Measurements from ENCODE around the gene ACSL1.

The ACSL1 gene

DNA sequence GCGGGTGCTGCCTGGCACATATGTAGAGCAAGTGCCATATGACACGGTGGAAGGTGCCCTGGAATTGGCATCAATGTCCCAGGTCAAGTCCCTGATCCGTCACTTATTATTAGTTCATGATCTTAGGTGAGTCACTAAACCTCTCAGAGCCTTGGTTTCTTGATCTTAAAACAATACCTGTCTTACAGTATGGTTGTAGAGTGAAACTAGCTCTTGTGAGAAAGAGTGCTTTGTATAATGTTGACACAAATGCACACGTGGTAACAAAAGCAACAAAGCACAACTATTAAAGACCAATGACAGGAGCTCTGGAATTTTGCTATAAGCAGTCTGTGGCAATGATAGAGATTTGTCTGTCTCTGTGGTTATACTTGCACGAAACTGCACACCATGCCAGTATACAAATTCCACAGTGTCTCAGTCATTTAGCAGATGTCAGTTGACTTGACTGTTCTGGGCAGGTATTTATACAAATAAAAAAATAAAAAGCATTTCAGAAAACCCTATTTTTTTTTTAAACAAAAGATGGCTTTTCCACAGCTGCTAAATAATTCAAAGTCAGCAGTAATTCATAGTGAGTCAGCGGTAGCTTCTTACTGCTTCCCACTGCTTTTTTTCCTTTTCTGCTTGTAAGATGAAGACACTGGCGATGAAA, 19.7 kb upstream of the ACSL1 start:
- no peak for TF ChIP-seq SIN3A (IDR thresholded peaks at IDR 0.05; ENCODE audit: borderline replicate concordance, insufficient read depth, low read length)
- TF ChIP-seq FOXP2 (optimal IDR thresholded peaks at IDR 0.05; ENCODE audit: borderline replicate concordance, extremely low read depth, extremely low read length, insufficient read depth), result no peak
- no peak for TF ChIP-seq POLR2AphosphoS5 (IDR thresholded peaks at IDR 0.05; ENCODE audit: low read depth, low read length)
- no peak for TF ChIP-seq TAF1 (IDR thresholded peaks at IDR 0.05; ENCODE audit: borderline replicate concordance, insufficient read depth, low read length)
- TF ChIP-seq, protein P1, sequence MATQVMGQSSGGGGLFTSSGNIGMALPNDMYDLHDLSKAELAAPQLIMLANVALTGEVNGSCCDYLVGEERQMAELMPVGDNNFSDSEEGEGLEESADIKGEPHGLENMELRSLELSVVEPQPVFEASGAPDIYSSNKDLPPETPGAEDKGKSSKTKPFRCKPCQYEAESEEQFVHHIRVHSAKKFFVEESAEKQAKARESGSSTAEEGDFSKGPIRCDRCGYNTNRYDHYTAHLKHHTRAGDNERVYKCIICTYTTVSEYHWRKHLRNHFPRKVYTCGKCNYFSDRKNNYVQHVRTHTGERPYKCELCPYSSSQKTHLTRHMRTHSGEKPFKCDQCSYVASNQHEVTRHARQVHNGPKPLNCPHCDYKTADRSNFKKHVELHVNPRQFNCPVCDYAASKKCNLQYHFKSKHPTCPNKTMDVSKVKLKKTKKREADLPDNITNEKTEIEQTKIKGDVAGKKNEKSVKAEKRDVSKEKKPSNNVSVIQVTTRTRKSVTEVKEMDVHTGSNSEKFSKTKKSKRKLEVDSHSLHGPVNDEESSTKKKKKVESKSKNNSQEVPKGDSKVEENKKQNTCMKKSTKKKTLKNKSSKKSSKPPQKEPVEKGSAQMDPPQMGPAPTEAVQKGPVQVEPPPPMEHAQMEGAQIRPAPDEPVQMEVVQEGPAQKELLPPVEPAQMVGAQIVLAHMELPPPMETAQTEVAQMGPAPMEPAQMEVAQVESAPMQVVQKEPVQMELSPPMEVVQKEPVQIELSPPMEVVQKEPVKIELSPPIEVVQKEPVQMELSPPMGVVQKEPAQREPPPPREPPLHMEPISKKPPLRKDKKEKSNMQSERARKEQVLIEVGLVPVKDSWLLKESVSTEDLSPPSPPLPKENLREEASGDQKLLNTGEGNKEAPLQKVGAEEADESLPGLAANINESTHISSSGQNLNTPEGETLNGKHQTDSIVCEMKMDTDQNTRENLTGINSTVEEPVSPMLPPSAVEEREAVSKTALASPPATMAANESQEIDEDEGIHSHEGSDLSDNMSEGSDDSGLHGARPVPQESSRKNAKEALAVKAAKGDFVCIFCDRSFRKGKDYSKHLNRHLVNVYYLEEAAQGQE (IDR thresholded peaks at IDR 0.05; ENCODE audit: insufficient read depth in 1 of 2, low read depth in 2 of 2, low read length in 2 of 2), result no peak

DNA sequence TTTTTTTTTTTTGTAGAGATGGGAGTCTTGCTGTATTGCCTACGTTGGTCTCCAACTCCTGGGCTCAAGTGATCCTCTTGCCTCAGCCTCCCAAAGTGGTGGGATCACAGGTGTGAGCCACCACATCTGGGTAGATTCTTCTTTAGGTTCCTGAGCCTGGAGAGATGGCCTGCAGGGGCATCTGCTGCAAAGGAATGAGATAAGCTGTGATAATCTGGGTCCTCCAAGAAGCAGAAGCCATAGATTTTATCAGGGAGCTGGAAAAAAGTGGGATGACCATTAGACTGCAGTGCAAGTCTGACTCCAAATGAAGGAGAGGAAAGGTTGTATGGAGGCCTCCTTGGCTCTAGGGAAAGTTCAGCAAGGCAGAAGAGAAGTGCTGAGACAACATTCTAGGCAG, 19.0 kb upstream of the ACSL1 start:
- TF ChIP-seq SIN3A (IDR thresholded peaks at IDR 0.05; ENCODE audit: borderline replicate concordance, insufficient read depth, low read length) (no peak), FOXP2 (optimal IDR thresholded peaks at IDR 0.05; ENCODE audit: borderline replicate concordance, extremely low read depth, extremely low read length, insufficient read depth) (no peak)

DNA sequence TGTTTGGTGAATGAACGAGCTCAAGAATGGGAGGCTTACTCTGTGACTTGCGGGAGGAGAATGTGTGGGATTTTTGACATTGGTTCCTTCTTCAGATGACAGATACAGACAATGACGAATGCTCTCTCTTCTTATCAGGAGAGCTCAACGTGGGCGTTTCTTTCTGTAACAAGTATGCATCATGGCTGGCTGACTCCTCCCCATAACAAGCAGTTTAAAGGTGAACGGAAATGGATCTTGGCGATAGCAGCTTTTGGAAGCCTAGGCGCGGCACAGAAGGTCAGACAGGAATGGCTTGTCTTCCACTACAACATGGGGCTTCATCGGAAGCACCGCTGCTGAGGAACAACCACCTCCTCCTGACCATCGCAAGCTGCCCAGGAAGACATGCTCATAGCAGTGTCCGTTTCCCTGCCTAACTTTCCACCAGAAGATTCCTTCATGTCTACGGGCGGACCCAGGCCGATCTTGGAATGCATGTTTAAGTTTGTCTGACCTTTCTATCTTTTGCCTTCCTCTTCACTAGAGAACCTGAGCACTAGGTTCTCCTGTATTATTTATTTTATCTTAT, 18.3 kb upstream of the ACSL1 start:
- TF ChIP-seq FOXP2 (optimal IDR thresholded peaks at IDR 0.05; ENCODE audit: borderline replicate concordance, extremely low read depth, extremely low read length, insufficient read depth) (no peak), POLR2AphosphoS5 (IDR thresholded peaks at IDR 0.05; ENCODE audit: low read depth, low read length) (no peak), TAF1 (IDR thresholded peaks at IDR 0.05; ENCODE audit: borderline replicate concordance, insufficient read depth, low read length) (no peak), SIN3A (IDR thresholded peaks at IDR 0.05; ENCODE audit: borderline replicate concordance, insufficient read depth, low read length) (no peak)
- TF ChIP-seq, protein P1 (IDR thresholded peaks at IDR 0.05; ENCODE audit: insufficient read depth in 1 of 2, low read depth in 2 of 2, low read length in 2 of 2), result no peak

DNA sequence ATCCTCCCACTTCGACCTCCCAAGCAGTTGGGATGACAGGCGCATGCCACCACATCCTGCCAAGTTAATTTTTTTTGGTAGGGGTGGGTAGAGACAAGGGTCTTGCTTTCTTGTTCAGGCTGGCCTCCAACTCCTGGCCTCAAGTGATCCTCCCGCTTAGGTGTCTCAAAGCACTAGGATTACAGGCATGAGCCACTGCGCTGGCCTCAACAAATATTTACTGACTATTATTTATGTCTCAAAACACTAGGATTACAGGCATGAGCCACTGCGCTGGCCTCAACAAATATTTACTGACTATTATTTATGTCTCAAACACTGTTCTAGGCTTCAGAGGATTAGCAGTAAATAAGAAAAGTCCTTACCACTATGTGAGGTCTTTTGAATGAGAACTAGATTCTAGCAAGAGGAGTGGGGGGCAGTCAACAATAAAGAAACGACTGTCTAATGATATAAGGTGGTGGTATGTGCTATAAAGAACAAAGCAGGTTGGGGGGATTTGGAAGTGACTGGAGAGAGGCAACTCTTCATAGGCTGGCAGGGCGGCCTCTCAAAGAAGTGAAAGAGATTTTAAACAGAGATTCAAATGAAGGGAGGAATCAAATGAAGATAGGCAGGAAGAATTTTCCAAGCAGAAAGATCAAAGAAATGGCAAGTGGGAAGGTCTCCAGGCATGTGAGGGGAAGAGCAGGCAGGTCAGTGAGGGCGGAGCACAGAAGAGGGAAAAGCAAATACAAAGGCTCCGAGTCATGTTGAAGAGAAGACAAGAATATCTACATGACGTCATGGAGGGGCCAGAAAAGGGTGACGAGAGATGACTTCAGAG, 12.7 kb upstream of the ACSL1 start:
- no peak for TF ChIP-seq TAF1 (IDR thresholded peaks at IDR 0.05; ENCODE audit: borderline replicate concordance, insufficient read depth, low read length)
- TF ChIP-seq FOXP2 (optimal IDR thresholded peaks at IDR 0.05; ENCODE audit: borderline replicate concordance, extremely low read depth, extremely low read length, insufficient read depth), result no peak

DNA sequence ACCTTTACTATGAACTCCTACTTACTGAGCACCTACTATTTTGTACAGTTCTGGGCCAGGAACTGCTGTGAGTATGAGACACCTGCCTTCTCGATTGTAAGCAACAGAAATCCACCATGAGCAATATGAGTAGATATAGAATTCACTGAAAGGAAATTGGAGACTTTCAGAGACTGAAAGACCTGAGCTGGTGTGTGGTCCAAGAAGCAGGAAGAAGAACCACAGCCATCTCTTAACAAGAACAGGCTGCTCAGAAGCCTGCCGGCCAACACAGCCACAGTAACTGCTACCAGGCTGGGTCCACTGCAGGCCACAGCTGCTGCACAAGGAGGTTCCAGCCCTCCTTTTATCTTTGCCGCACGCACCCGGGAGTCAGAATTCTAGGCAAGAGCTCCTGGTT, 10.8 kb upstream of the ACSL1 start:
- no peak for TF ChIP-seq FOXP2 (optimal IDR thresholded peaks at IDR 0.05; ENCODE audit: borderline replicate concordance, extremely low read depth, extremely low read length, insufficient read depth)

DNA sequence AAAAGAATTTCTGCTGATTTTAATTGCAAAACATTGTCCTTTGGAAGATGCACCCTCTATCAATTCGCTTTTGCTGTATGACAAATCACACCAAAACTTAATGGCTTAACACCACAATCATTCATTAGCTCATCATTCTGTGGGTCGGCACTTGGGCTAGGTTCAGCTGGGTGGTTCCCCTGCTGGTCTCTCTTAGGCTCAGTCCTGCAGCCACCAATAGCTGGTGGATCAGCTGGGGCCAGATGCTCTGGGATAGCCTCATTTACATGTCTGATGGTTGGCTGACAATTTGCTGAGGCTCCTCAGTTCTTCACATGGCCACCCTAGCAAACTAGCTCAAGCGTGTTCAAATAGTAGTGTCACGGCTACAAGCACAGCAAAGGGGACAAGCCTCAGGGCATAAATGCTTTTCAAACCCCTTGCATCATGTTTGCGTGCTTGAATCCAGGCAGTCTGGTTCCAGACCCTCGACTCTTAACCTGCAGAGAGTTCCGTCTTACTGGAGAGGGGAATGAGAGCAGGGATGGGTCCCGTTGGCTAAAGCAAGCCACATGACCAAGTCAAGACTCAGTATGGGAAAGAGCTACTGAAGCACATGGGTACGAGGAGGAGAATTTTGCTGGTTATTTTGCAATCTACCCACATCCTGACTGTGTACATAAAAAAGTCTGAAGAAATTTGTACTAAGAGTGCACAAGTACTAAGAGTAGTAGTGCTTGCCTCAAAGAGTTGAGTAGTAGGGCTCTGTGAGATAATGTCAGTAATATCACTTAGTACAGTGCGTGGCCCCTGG, 7.5 kb upstream of the ACSL1 start:
- TF ChIP-seq TAF1 (IDR thresholded peaks at IDR 0.05; ENCODE audit: borderline replicate concordance, insufficient read depth, low read length) (no peak), SIN3A (IDR thresholded peaks at IDR 0.05; ENCODE audit: borderline replicate concordance, insufficient read depth, low read length) (no peak), POLR2AphosphoS5 (IDR thresholded peaks at IDR 0.05; ENCODE audit: low read depth, low read length) (no peak), FOXP2 (optimal IDR thresholded peaks at IDR 0.05; ENCODE audit: borderline replicate concordance, extremely low read depth, extremely low read length, insufficient read depth) (no peak)
- TF ChIP-seq, protein P1 (IDR thresholded peaks at IDR 0.05; ENCODE audit: insufficient read depth in 1 of 2, low read depth in 2 of 2, low read length in 2 of 2), result no peak
